ENCODE data around the gene PRCP. TPM values are rescaled to one million over a fixed set of nuclear protein-coding genes. Genes with fewer than 3 reads are reported as not detected.
"Not testable (repeated sequence)": the region's sequence is repeated elsewhere in the genome, so short reads cannot be mapped to it uniquely, and the experiment has no call there.

Gene PRCP
- total and polyA plus RNA-seq, 8 donors, result 7.9 to 37.8 (median 21.2) TPM

- TF ChIP-seq CTCF (IDR thresholded peaks at IDR 0.05), result no peak
- Histone ChIP-seq H3K27ac (no peak overlapping the region), H3K27me3 (no peaks in the 10 kb centered on the region), H3K4me1 (no peaks in the 10 kb centered on the region), H3K36me3 (no peaks in the 10 kb centered on the region), H3K9me3 (no peaks in the 10 kb centered on the region), H3K4me3 (no peak overlapping the region)
- 55 to 63% methylated on average over 1 of the region's 1 CpG for WGBS, 2 donors
- FAIRE-seq, result no peak
- intact Hi-C loops (cut with DNase I), result loop anchor here in 1 of 3 donors (10.0 kb wide), 1 partner anchor 134 kb away; no protein-coding TSS in a partner anchor
- ATAC-seq, result no peak
- no peak for DNase-seq
These were observed 41.6 kb downstream of the PRCP start for GRCh38 chr11:82858556-82859091.

- intact Hi-C loops (cut with DNase I), result loop anchor here in 1 of 3 donors (10.0 kb wide), 1 partner anchor 133 kb away; no protein-coding TSS in a partner anchor
- Histone ChIP-seq H3K4me3 (no peak overlapping the region), H3K27me3 (no peaks in the 10 kb centered on the region), H3K36me3 (no peaks in the 10 kb centered on the region), H3K27ac (no peak overlapping the region), H3K9me3 (no peaks in the 10 kb centered on the region), H3K4me1 (no peaks in the 10 kb centered on the region)
- no peak for TF ChIP-seq CTCF (IDR thresholded peaks at IDR 0.05)
- DNase-seq (no peak), FAIRE-seq (no peak), ATAC-seq (no peak)
- WGBS, 2 donors, result 82 to 91% methylated on average over 2 of the region's 2 CpGs
These were observed 42.1 kb downstream of the PRCP start for GRCh38 chr11:82858133-82858532.

DNA sequence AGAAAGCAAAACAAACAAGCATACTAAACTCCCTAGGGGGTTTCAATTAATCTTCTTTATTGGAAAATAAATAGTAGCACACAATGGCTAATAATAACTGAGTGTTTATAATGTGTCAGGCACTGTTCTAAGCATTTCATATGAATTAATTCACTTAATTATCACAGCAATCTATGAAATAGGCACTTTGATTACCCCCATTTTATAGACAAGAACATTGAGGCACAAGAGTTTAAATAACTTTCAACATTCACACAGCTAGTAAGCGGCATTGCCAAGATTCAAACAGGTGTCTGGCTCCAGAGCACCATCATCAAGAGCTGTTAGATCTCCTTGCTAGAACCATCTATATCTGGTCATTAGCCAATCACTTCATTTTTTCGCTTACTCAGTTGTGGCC lies 43.1 kb downstream of the PRCP start:
- Histone ChIP-seq H3K4me1 (no peaks in the 10 kb centered on the region), H3K9me3 (no peaks in the 10 kb centered on the region), H3K27me3 (no peaks in the 10 kb centered on the region), H3K36me3 (no peaks in the 10 kb centered on the region), H3K4me3 (no peak overlapping the region), H3K27ac (no peak overlapping the region)
- no peak for ATAC-seq
- FAIRE-seq, result no peak
- DNase-seq, result no peak
- WGBS, 2 donors, result 96 to 99% methylated on average over 2 of the region's 2 CpGs
- intact Hi-C loops (cut with DNase I), result loop anchor here in 1 of 3 donors (10.0 kb wide), 1 partner anchor 132 kb away; no protein-coding TSS in a partner anchor
- no peak for TF ChIP-seq CTCF (IDR thresholded peaks at IDR 0.05)

GRCh38 chr11:82855616-82856015 lies 44.6 kb downstream of the PRCP start:
- no peak overlapping the region for H3K27ac ChIP-seq
- ATAC-seq (no peak), FAIRE-seq (no peak), DNase-seq (no peak)
- intact Hi-C loops (cut with DNase I), result loop anchor here in 1 of 3 donors (10.0 kb wide), 1 partner anchor 131 kb away; no protein-coding TSS in a partner anchor
- no peaks in the 10 kb centered on the region for H3K4me1 ChIP-seq
- TF ChIP-seq CTCF (IDR thresholded peaks at IDR 0.05), result no peak
- H3K36me3 ChIP-seq, result no peaks in the 10 kb centered on the region
- H3K4me3 ChIP-seq, result no peak overlapping the region
- WGBS, 2 donors, result 96 to 99% methylated on average over 2 of the region's 2 CpGs
- no peaks in the 10 kb centered on the region for H3K9me3 ChIP-seq
- H3K27me3 ChIP-seq, result no peaks in the 10 kb centered on the region

DNA sequence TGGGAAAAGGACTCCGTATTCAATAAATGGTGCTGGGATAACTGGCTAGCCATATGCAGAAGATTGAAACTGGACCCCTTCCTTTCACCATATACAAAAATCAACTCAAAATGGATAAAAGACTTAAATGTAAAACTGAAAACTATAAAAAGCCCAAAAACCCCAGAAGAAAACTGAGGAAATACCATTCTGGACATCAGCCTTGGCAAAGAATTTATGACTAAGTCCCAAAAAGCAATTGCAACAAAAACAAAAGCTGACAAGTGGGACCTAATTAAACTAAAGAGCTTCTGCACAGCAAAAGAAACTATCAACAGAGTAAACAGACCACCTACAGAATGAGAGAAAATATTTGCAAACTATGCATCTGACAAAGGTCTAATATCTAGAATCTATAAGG lies 45.3 kb downstream of the PRCP start:
- not testable (repeated sequence) for FAIRE-seq, H3K36me3 ChIP-seq, H3K9me3 ChIP-seq, H3K27me3 ChIP-seq, H3K4me3 ChIP-seq, H3K4me1 ChIP-seq, DNase-seq, H3K27ac ChIP-seq, ATAC-seq
- intact Hi-C loops (cut with DNase I), result loop anchor here in 1 of 3 donors (10.0 kb wide), 1 partner anchor 130 kb away; no protein-coding TSS in a partner anchor
- 100% methylated on average over 1 of the region's 1 CpG for whole genome bisulfite sequencing, 2 donors

Measured in pancreas (tissue), 10 donors.